GM19463 (cell line): ENCODE results near the gene RAB6B.
A peak's percentile ranks its signal among the peaks of the same experiment; 100 is the strongest.
"Not testable (repeated sequence)": the region's sequence is repeated elsewhere in the genome, so short reads cannot be mapped to it uniquely, and the experiment has no call there.

ENCODE experiments used
- ATAC-seq: cut with Tn5 transposase; IDR thresholded peaks from one replicate; pipeline ENCODE4 v1.9.1; 2021; ENCODE audit warnings: mild to moderate bottlenecking, moderate library complexity; ENCODE audit not compliant: unreplicated experiment

Gene RAB6B

DNA sequence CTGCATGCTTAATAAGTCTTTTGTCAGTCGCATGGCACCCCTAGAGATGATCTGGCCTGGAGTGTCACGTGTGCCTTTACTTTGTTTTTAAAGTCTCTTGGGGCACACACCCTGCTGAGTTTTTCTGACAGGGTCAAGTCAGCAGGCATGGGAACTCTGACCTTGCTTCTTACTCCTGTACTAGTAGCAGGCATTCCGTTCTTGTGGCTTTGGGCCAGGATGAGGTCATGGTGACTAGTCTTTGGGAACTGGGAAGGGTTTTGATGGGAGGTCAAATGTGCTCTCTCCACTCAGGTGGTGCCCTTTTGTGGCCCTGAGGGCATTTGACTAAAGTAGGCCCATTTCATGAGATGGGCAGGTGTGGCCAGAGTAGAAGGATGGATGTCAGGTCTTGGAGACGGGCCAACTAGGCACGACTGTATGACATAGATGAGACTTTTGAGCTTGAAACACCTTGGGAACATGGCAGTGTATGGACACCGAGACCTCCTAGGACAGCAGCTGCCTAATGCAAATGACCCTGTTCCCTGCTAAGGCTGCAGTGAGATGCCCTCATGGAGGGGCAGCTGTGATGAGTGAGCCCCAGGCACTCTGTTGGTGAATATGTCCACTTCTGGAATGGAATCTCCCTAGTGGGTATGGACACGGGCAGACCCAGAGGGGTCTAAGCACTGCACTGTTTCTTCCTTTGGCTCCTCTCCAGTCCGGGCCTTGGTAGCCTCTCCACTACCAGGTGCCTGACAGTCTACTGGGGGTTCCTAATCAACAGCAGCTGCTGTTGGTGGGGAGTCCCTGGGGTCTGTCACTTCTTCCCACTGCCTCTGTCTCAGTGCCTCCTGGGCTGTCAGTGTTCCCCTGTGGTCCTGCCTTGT is 73.7 kb downstream of the RAB6B start:
- ATAC-seq: no peak

GRCh38 chr3:133820889-133821675 is 74.6 kb downstream of the RAB6B start:
- no peak for ATAC-seq

- no peak for ATAC-seq
These were observed 75.6 kb downstream of the RAB6B start for GRCh38 chr3:133820129-133820528.

GRCh38 chr3:133815386-133815785 is 80.3 kb downstream of the RAB6B start:
- no peak for ATAC-seq

GRCh38 chr3:133812872-133813271 is 82.8 kb downstream of the RAB6B start:
- no peak for ATAC-seq

DNA sequence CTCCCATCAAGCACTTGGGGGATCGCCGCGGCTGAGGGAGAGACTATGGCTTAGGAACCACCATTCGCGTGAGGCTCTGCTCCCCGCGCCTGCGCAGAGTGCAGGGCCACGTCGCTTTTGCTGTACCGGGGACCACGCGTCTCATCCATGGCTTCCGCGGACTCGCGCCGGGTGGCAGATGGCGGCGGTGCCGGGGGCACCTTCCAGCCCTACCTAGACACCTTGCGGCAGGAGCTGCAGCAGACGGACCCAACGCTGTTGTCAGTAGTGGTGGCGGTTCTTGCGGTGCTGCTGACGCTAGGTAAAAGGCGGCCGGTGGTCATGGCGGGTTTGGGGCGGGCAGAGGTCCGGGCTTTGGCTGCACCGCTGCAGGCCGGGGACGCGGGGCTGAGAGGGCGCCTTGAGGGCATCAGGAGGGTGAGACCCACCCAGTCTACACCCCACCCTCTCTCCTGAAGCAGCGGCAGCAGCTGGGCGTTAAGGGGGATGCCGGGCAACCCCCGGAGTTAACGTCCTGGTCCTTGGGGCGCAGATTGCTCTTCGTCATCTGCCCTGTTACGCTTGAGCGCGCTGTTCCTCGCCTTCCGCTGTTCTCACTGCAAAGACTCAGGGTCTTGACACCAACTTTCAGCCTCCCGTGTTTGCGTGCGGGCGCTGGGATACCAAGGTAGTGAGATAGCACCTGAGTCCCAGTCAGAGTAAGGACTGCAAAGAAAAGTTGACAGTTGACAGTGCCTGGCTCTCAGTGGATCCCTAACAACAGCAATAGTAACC is 89.8 kb downstream of the RAB6B start, which contains the start of gene SRPRB:
TSS of gene SRPRB (plus strand) at position 114 of the 774 bp plus-strand sequence. CDS start at position 148, 34 bp downstream.
- ATAC-seq: peak; percentile 98

DNA sequence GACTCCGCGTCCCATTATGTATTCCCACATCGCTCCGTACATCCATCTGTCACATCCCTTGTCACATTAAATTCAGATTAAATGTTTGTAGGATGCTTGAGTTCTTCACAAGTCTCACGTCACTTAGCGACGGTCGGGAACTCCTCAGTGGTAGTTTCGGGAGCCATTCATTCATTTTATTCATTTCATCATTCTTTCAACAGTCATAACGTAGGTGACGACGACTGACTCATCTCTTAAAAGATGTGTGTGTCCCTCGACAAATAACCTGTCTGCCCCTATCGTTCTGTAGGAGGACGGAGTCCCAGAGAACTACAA is 90.3 kb downstream of the RAB6B start:
- ATAC-seq: no peak

DNA sequence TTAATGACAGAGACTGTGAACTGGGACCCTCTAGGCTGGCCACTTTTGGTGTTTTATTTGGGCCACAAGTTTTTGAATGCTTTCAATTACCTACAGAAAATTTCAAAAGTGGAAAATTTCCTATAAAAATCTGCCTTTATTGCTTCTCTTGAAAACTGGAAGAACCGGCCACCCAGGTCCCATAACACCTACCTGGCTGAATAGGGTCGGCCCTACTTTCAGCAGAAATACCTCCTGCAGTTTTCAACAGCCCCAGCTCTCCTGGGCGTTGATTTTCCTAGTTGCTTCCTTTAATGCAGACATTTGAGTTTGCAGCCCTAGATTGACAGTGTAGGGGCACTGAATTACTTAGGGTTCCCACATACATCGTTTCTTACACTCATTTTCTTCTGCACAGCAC is 90.8 kb downstream of the RAB6B start:
- no peak for ATAC-seq

GRCh38 chr3:133803469-133803868 is 92.2 kb downstream of the RAB6B start:
- no peak for ATAC-seq

- no peak for ATAC-seq
These were observed 95.7 kb downstream of the RAB6B start for GRCh38 chr3:133799794-133800585.

- no peak for ATAC-seq
These were observed 98.1 kb downstream of the RAB6B start for GRCh38 chr3:133797396-133798105.

DNA sequence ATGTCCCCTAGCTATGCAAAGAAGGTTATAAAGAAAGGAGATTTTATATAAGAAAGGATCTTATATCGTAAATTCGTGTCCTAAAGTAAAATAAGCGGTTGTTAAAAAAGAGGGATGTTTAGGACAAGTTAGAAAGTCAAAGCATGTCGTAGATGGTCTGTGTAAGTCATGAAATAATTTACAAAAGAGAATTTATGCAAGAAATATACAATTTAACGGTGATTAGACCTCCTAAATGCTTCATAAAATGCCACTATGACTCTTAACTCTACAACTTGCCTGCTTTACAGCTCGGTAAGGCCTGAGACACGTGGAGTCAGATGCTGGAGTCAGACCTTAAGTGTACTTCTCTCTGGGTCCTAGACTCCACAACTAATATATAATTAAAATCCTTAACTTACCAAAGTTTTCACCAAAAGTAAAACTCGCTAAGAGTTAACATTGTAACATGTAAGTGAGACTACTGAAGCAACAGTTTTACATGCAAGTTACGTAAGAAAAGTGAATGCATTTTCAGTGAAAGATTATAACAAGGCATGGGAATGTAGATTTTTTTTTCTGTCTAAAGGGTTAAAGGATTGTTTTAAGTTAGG is 103.4 kb downstream of the RAB6B start:
- no peak for ATAC-seq

GRCh38 chr3:133788024-133788423 is 107.7 kb downstream of the RAB6B start:
- no peak for ATAC-seq

- no peak for ATAC-seq
These were observed 111.9 kb downstream of the RAB6B start for GRCh38 chr3:133783762-133784161.

GRCh38 chr3:133782454-133782853 is 113.2 kb downstream of the RAB6B start:
- ATAC-seq: no peak

DNA sequence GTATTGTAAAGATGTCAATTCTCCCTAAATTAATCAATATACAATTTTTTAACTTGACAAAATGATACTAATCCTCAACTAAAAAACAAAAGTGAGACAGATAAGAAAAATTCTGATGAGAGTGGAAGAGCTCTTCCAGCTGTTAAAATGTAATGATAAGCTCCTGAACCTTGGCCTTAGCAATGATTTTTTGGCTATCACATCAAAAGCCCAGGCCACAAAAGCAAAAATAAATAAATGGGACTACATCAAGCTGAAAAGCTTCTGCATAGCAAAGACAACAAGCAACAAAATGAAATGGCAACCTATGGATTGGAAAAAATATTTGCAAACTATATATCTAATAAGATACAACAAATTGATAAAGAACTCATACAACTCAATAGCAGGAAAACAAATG is 114.1 kb downstream of the RAB6B start:
- ATAC-seq: no peak

DNA sequence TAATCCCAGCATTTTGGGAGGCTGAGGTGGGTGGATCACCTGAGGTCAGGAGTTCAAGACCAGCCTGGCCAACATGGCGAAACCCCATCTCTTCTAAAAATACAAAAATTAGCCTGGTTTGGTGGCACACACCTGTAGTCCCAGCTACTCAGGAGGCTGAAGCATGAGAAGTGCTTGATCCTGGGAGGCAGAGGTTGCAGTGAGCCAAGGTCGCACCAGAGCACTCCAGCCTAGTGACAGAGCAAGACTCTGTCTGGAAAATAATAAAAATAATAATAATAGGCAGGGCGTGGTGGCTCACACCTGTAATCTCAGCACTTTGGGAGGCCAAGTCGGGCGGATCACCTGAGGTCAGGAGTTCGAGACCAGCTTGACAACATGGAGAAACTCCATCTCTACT is 114.9 kb downstream of the RAB6B start:
- not testable (repeated sequence) for ATAC-seq

GRCh38 chr3:133779626-133780203 is 116.0 kb downstream of the RAB6B start:
- ATAC-seq: no peak
